Measurements from ENCODE around the gene VWA5B2.

DNA sequence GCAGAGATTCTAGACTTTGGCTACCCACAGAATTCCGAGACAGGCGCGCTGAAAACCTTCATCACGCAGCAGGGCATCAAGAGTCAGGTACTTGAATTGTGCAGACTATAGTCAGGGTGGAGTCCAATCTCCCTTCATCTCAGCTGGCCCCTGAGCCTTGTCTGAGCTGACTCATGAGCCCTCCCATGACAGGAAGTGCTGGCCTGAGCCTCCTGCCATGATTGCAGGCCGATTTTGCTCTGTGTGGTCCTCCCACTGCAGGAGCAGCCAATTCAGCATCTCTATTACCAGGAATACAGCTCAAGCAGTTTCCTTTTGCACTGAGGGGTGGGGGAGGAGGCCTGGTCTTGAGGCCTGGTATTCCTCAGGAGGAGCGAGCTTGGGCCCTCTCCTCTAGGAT is 49.2 kb upstream of the VWA5B2 start:
- TF ChIP-seq, protein P1, sequence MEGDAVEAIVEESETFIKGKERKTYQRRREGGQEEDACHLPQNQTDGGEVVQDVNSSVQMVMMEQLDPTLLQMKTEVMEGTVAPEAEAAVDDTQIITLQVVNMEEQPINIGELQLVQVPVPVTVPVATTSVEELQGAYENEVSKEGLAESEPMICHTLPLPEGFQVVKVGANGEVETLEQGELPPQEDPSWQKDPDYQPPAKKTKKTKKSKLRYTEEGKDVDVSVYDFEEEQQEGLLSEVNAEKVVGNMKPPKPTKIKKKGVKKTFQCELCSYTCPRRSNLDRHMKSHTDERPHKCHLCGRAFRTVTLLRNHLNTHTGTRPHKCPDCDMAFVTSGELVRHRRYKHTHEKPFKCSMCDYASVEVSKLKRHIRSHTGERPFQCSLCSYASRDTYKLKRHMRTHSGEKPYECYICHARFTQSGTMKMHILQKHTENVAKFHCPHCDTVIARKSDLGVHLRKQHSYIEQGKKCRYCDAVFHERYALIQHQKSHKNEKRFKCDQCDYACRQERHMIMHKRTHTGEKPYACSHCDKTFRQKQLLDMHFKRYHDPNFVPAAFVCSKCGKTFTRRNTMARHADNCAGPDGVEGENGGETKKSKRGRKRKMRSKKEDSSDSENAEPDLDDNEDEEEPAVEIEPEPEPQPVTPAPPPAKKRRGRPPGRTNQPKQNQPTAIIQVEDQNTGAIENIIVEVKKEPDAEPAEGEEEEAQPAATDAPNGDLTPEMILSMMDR (IDR thresholded peaks at IDR 0.05), result no peak
- TF ChIP-seq POLR2A (IDR thresholded peaks at IDR 0.05), result no peak

Measured in lower leg skin (tissue), 3 donors.